UCSD-AML1 (cell line): Measurements from ENCODE around the gene METTL26.

Experiments
- DNase-seq: peaks from one replicate; lab custom pipeline; 2025; ENCODE audit not compliant: unreplicated experiment; lab: John Stamatoyannopoulos, UW

METTL26 gene

GRCh38 chr16:638836-639235, 2.7 kb upstream of the METTL26 start:
- no peak for DNase-seq

GRCh38 chr16:638034-638543, 2.0 kb upstream of the METTL26 start:
- no peak for DNase-seq

- peak; percentile 94 for DNase-seq
These were observed 1.2 kb upstream of the METTL26 start for GRCh38 chr16:637081-638018.

- DNase-seq = no peak
These were observed 416 bp downstream of the METTL26 start for GRCh38 chr16:635573-636205.

GRCh38 chr16:634996-635395, 1.1 kb downstream of the METTL26 start:
- DNase-seq = no peak

GRCh38 chr16:634051-634670, 1.9 kb downstream of the METTL26 start:
- DNase-seq = no peak

- DNase-seq = no peak
These were observed 2.6 kb downstream of the METTL26 start for GRCh38 chr16:633336-634050.

GRCh38 chr16:632486-633335, 3.4 kb downstream of the METTL26 start:
- DNase-seq = no peak

GRCh38 chr16:631808-632358, 4.2 kb downstream of the METTL26 start:
- no peak for DNase-seq

- DNase-seq = no peak
These were observed 5.2 kb downstream of the METTL26 start, which contains the start of gene WFIKKN1 for GRCh38 chr16:630815-631405. Gene WFIKKN1 (plus strand): TSS chr16:630985. CDS start chr16:631254, 269 bp downstream.

- no peak for DNase-seq
These were observed 5.8 kb downstream of the METTL26 start for GRCh38 chr16:630249-630814.

GRCh38 chr16:629833-630248, 6.3 kb downstream of the METTL26 start:
- no peak for DNase-seq

GRCh38 chr16:629185-629832, 6.8 kb downstream of the METTL26 start:
- no peak for DNase-seq

- no peak for DNase-seq
These were observed 7.6 kb downstream of the METTL26 start for GRCh38 chr16:628321-629061.

- no peak for DNase-seq
These were observed 8.5 kb downstream of the METTL26 start for GRCh38 chr16:627454-628239.

GRCh38 chr16:626787-627453, 9.2 kb downstream of the METTL26 start:
- no peak for DNase-seq
